ENCODE results near the gene TRAF3IP3.

TRAF3IP3 gene

GRCh38 chr1:209769171-209769904, 13.5 kb downstream of the TRAF3IP3 start:
- TF ChIP-seq REST (IDR thresholded peaks at IDR 0.05; ENCODE audit: low read depth), result no peak
- no peak for TF ChIP-seq MAX (IDR thresholded peaks at IDR 0.05)
- TF ChIP-seq CREB1 (IDR thresholded peaks at IDR 0.05; ENCODE audit: low read depth), result no peak
- no peak for TF ChIP-seq CEBPB (IDR thresholded peaks at IDR 0.05)
- TF ChIP-seq EP300 (IDR thresholded peaks at IDR 0.05; ENCODE audit: borderline replicate concordance), result no peak
- TF ChIP-seq YY1 (IDR thresholded peaks at IDR 0.05; ENCODE audit: low read depth), result no peak
- TF ChIP-seq TEAD4 (IDR thresholded peaks at IDR 0.05), result no peak
- TF ChIP-seq NFIC (IDR thresholded peaks at IDR 0.05), result no peak
- TF ChIP-seq USF1 (IDR thresholded peaks at IDR 0.05), result no peak
- TF ChIP-seq TCF12 (IDR thresholded peaks at IDR 0.05; ENCODE audit: low read depth), result no peak
- TF ChIP-seq ZBTB7A (IDR thresholded peaks at IDR 0.05; ENCODE audit: low read depth), result no peak
- no peak for TF ChIP-seq RAD21 (IDR thresholded peaks at IDR 0.05; ENCODE audit: low read depth)
- TF ChIP-seq FOXM1 (IDR thresholded peaks at IDR 0.05; ENCODE audit: borderline replicate concordance, low read depth), result no peak
- TF ChIP-seq TAF1 (IDR thresholded peaks at IDR 0.05; ENCODE audit: low read depth), result no peak
- TF ChIP-seq EGR1 (IDR thresholded peaks at IDR 0.05), result no peak

- TF ChIP-seq FOXM1 (IDR thresholded peaks at IDR 0.05; ENCODE audit: borderline replicate concordance, low read depth) (no peak), ZBTB7A (IDR thresholded peaks at IDR 0.05; ENCODE audit: low read depth) (no peak), TCF12 (IDR thresholded peaks at IDR 0.05; ENCODE audit: low read depth) (no peak), CEBPB (IDR thresholded peaks at IDR 0.05) (no peak), RAD21 (IDR thresholded peaks at IDR 0.05; ENCODE audit: low read depth) (no peak), USF1 (IDR thresholded peaks at IDR 0.05) (no peak), YY1 (IDR thresholded peaks at IDR 0.05; ENCODE audit: low read depth) (no peak), TAF1 (IDR thresholded peaks at IDR 0.05; ENCODE audit: low read depth) (no peak)
Measured at GRCh38 chr1:209769971-209770370, 14.1 kb downstream of the TRAF3IP3 start.

GRCh38 chr1:209770636-209771415, 15.0 kb downstream of the TRAF3IP3 start:
- TF ChIP-seq EP300 (IDR thresholded peaks at IDR 0.05; ENCODE audit: borderline replicate concordance) (no peak), EGR1 (IDR thresholded peaks at IDR 0.05) (no peak), MAX (IDR thresholded peaks at IDR 0.05) (no peak), RAD21 (IDR thresholded peaks at IDR 0.05; ENCODE audit: low read depth) (no peak), YY1 (IDR thresholded peaks at IDR 0.05; ENCODE audit: low read depth) (no peak), REST (IDR thresholded peaks at IDR 0.05; ENCODE audit: low read depth) (no peak), TEAD4 (IDR thresholded peaks at IDR 0.05) (no peak), ZBTB7A (IDR thresholded peaks at IDR 0.05; ENCODE audit: low read depth) (no peak), FOXM1 (IDR thresholded peaks at IDR 0.05; ENCODE audit: borderline replicate concordance, low read depth) (no peak), USF1 (IDR thresholded peaks at IDR 0.05) (no peak), TAF1 (IDR thresholded peaks at IDR 0.05; ENCODE audit: low read depth) (no peak), CREB1 (IDR thresholded peaks at IDR 0.05; ENCODE audit: low read depth) (no peak), NFIC (IDR thresholded peaks at IDR 0.05) (no peak), CEBPB (IDR thresholded peaks at IDR 0.05) (no peak), TCF12 (IDR thresholded peaks at IDR 0.05; ENCODE audit: low read depth) (no peak)

- TF ChIP-seq ZBTB7A (IDR thresholded peaks at IDR 0.05; ENCODE audit: low read depth) (no peak), CEBPB (IDR thresholded peaks at IDR 0.05) (no peak), NFIC (IDR thresholded peaks at IDR 0.05) (no peak), TEAD4 (IDR thresholded peaks at IDR 0.05) (no peak), FOXM1 (IDR thresholded peaks at IDR 0.05; ENCODE audit: borderline replicate concordance, low read depth) (no peak), MAX (IDR thresholded peaks at IDR 0.05) (no peak), TAF1 (IDR thresholded peaks at IDR 0.05; ENCODE audit: low read depth) (no peak), EGR1 (IDR thresholded peaks at IDR 0.05) (no peak), EP300 (IDR thresholded peaks at IDR 0.05; ENCODE audit: borderline replicate concordance) (no peak), TCF12 (IDR thresholded peaks at IDR 0.05; ENCODE audit: low read depth) (no peak), USF1 (IDR thresholded peaks at IDR 0.05) (no peak), REST (IDR thresholded peaks at IDR 0.05; ENCODE audit: low read depth) (no peak), CREB1 (IDR thresholded peaks at IDR 0.05; ENCODE audit: low read depth) (no peak), RAD21 (IDR thresholded peaks at IDR 0.05; ENCODE audit: low read depth) (no peak), YY1 (IDR thresholded peaks at IDR 0.05; ENCODE audit: low read depth) (no peak)
Measured at GRCh38 chr1:209772126-209772525, 16.3 kb downstream of the TRAF3IP3 start.
